ENCODE results near the gene BTBD2. TPM values are rescaled to one million over a fixed set of nuclear protein-coding genes. Genes with fewer than 3 reads are reported as not detected.

BTBD2 gene
- total and polyA plus RNA-seq, 2 of the 13 experiments (the other 11 are each of a cell fraction or from before 2014, with no cell fraction given): 28.1 to 45.3 TPM

GRCh38 chr19:1942078-1942933 is 73.2 kb downstream of the BTBD2 start (continued):
- TF ChIP-seq ZNF337 (CRISPR knock-in tag; IDR thresholded peaks at IDR 0.05; ENCODE audit: borderline replicate concordance, low read depth) (no peak), ZNF660 (CRISPR knock-in tag; IDR thresholded peaks at IDR 0.05; ENCODE audit: borderline replicate concordance, low read depth) (no peak), U2AF2 (IDR thresholded peaks at IDR 0.05; ENCODE audit: low read depth, low read length) (no peak), ERF (CRISPR knock-in tag; IDR thresholded peaks at IDR 0.05) (peak; percentile 71), ZBTB33 (CRISPR knock-in tag; IDR thresholded peaks at IDR 0.05) (0 out of 2 replicates have a peak, but pooled peaks have one; percentile 48), ZNF205 (CRISPR knock-in tag; IDR thresholded peaks at IDR 0.05) (no peak), ZNF784 (CRISPR knock-in tag; IDR thresholded peaks at IDR 0.05; ENCODE audit: borderline replicate concordance) (no peak), SATB2 (CRISPR knock-in tag; IDR thresholded peaks at IDR 0.05) (no peak), MBNL3 (CRISPR knock-in tag; conservative IDR thresholded peaks at IDR 0.05) (no peak), SALL1 (CRISPR knock-in tag; IDR thresholded peaks at IDR 0.05) (peak; percentile 66), FOSL2 (CRISPR knock-in tag; IDR thresholded peaks at IDR 0.05) (peak; percentile 25; the same call in 1 of the 2 replicates), LCORL (IDR thresholded peaks at IDR 0.05) (no peak), LCORL (CRISPR knock-in tag; IDR thresholded peaks at IDR 0.05) (peak; percentile 40; the same call in 1 of the 2 replicates), BRF2 (CRISPR knock-in tag; IDR thresholded peaks at IDR 0.05) (no peak), SNAPC5 (CRISPR knock-in tag; IDR thresholded peaks at IDR 0.05; ENCODE audit: borderline replicate concordance) (no peak), PRDM4 (CRISPR knock-in tag; IDR thresholded peaks at IDR 0.05; ENCODE audit: borderline replicate concordance) (no peak), ZNF720 (CRISPR knock-in tag; IDR thresholded peaks at IDR 0.05) (no peak), USF2 (IDR thresholded peaks at IDR 0.05; ENCODE audit: low read depth, low read length) (no peak), USF2 (CRISPR knock-in tag; IDR thresholded peaks at IDR 0.05; ENCODE audit: borderline replicate concordance) (no peak), ZNF510 (CRISPR knock-in tag; IDR thresholded peaks at IDR 0.05; ENCODE audit: low read depth) (peak; percentile 78; the same call in 1 of the 2 replicates), ZNF138 (CRISPR knock-in tag; IDR thresholded peaks at IDR 0.05; ENCODE audit: low read depth) (no peak)

Measured in HepG2 (cell line).